ENCODE results near the gene RETSAT. TPM values are rescaled to one million over a fixed set of nuclear protein-coding genes. Genes with fewer than 3 reads are reported as not detected.
A peak's percentile ranks its signal among the peaks of the same experiment; 100 is the strongest.

RETSAT gene
- total RNA-seq, 4 donors from 2014 or later: 55.8 to 73.3 (median 66.9) TPM

GRCh38 chr2:85327822-85328617 is 26.3 kb downstream of the RETSAT start, which contains the start of gene TGOLN2:
TSS of gene TGOLN2 (minus strand) at chr2:85327989. CDS start at chr2:85327962, 27 bp downstream.
- H3K27me3 ChIP-seq: no peaks in the 10 kb centered on the region
- intact Hi-C loops (cut with DNase I): no loop called here
- H3K36me3 ChIP-seq: peaks cover 10 to 20% (median 16%) of the 10 kb centered on the region in 3 donors
- peak; percentile 81 for DNase-seq
- no peaks in the 10 kb centered on the region for H3K9me3 ChIP-seq
- H3K27ac ChIP-seq: peak within 1 kb of the TSS; percentile 91 to 99 (median 98)
- peaks cover 11 to 53% (median 24%) of the 10 kb centered on the region in 3 donors for H3K4me1 ChIP-seq
- WGBS, 2 donors: 0 to 1% methylated on average over 36 to 55 of the region's 57 CpGs
- peak within 1 kb of the TSS; percentile 71 to 95 (median 84) for H3K4me3 ChIP-seq
- TF ChIP-seq, protein P1, sequence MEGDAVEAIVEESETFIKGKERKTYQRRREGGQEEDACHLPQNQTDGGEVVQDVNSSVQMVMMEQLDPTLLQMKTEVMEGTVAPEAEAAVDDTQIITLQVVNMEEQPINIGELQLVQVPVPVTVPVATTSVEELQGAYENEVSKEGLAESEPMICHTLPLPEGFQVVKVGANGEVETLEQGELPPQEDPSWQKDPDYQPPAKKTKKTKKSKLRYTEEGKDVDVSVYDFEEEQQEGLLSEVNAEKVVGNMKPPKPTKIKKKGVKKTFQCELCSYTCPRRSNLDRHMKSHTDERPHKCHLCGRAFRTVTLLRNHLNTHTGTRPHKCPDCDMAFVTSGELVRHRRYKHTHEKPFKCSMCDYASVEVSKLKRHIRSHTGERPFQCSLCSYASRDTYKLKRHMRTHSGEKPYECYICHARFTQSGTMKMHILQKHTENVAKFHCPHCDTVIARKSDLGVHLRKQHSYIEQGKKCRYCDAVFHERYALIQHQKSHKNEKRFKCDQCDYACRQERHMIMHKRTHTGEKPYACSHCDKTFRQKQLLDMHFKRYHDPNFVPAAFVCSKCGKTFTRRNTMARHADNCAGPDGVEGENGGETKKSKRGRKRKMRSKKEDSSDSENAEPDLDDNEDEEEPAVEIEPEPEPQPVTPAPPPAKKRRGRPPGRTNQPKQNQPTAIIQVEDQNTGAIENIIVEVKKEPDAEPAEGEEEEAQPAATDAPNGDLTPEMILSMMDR (IDR thresholded peaks at IDR 0.05): peak in 4 of 6 experiments; percentile 9 to 30 (median 21)
- peak in 3 of 4 donors; percentile 98 to 100 (median 99) for TF ChIP-seq POLR2A (IDR thresholded peaks at IDR 0.05)

DNA sequence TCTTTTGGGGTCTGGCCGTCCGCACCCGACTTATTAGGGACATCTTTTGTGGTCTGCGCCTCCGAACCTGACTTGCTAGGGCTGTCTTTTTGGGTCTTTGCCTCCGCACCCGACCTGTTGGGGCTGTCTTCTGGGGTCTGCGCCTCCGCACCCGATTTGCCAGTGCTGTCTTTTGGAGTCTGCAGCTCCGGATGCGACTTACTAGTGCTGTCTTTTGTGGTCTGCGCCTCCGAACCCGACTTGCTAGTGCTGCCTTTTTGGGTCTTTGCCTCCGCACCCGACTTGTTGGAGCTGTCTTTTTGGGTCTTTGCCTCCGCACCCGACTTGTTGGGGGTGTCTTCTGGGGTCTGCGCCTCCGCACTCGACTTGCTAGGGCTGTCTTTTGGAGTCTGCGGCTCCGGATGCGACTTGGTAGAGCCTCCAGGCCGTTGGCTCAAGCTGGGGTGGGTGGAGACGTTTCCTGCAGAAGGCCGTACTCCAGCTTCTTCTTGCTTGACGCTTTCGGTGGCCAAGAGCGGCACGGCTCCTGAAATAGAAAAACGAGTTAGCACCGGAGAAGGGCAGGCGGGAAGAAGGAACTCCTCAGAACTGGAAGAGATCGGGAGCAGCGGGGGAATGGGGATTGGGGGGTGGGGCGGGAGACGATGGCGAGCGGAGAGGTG is 27.0 kb downstream of the RETSAT start:
- Histone ChIP-seq H3K27me3 (no peaks in the 10 kb centered on the region), H3K4me3 (peak overlapping the region; percentile 71 to 95 (median 84)), H3K27ac (peak overlapping the region; percentile 91 to 99 (median 98)), H3K36me3 (peaks cover 13 to 27% (median 16%) of the 10 kb centered on the region in 3 donors), H3K9me3 (no peaks in the 10 kb centered on the region), H3K4me1 (peaks cover 11 to 60% (median 28%) of the 10 kb centered on the region in 3 donors)
- DNase-seq: no peak
- TF ChIP-seq, protein P1 (IDR thresholded peaks at IDR 0.05): no peak
- no peak for TF ChIP-seq POLR2A (IDR thresholded peaks at IDR 0.05)
- WGBS, 2 donors: 1 to 3% methylated on average over 28 of the region's 41 CpGs
- intact Hi-C loops (cut with DNase I): no loop called here

DNA sequence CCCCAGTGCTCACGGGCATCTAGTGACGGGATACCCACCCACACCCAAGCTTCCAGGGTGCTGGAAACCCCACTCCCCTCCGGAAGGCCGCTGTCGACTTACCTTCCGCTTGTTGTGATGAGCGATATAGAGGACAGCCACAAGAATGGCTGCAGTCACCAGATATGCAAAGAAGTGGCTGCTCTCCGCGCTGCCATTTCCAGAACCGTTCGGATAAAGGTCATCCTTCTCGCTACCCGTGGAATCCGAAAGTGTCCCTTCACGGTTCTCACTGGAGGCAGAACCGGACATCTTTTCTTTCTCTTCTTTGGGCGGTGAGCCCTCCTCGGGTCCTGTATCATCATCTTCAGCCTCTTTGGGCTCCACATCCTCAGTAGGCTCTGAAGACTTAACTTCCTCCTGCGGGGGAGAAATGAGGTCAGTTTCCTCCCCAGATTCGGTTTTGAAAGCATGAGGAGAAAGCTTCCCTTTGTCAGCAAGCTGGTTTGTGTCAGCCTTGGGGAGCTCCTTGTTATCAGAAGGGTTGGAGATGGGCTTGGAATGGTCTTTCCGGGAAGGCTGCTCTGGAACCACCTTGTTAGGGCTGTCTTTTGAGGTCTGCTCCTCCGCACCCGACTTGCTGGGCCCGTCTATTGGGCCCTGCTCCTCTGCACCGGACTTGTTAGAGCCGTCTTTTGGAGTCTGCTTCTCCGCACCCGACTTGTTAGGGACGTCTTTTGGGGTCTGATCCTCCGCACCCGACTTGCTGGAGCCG is 27.7 kb downstream of the RETSAT start:
- DNase-seq: no peak
- Histone ChIP-seq H3K27me3 (no peaks in the 10 kb centered on the region), H3K4me3 (peak overlapping the region; percentile 71 to 95 (median 84)), H3K27ac (peak overlapping the region; percentile 91 to 99 (median 98)), H3K4me1 (peaks cover 11 to 67% (median 28%) of the 10 kb centered on the region in 3 donors), H3K36me3 (peaks cover 16 to 34% (median 16%) of the 10 kb centered on the region in 3 donors), H3K9me3 (no peaks in the 10 kb centered on the region)
- no peak for TF ChIP-seq POLR2A (IDR thresholded peaks at IDR 0.05)
- TF ChIP-seq, protein P1 (IDR thresholded peaks at IDR 0.05): no peak
- intact Hi-C loops (cut with DNase I): no loop called here
- 10 to 12% methylated on average over 28 to 29 of the region's 32 CpGs for WGBS, 2 donors

GRCh38 chr2:85325466-85325811 is 28.9 kb downstream of the RETSAT start:
- peaks cover 11 to 79% (median 28%) of the 10 kb centered on the region in 3 donors for H3K4me1 ChIP-seq
- no peak for DNase-seq
- H3K27me3 ChIP-seq: no peaks in the 10 kb centered on the region
- peak overlapping the region in 1 of 4 donors; percentile 98 for H3K27ac ChIP-seq
- TF ChIP-seq, protein P1 (IDR thresholded peaks at IDR 0.05): no peak
- no peak for TF ChIP-seq POLR2A (IDR thresholded peaks at IDR 0.05)
- no peaks in the 10 kb centered on the region for H3K9me3 ChIP-seq
- H3K36me3 ChIP-seq: peaks cover 16 to 46% (median 21%) of the 10 kb centered on the region in 3 donors
- intact Hi-C loops (cut with DNase I): no loop called here
- 57 to 59% methylated on average over 9 of the region's 9 CpGs for WGBS, 2 donors
- peak overlapping the region; percentile 71 to 95 (median 84) for H3K4me3 ChIP-seq
